Stimulated activated CD8-positive, alpha-beta memory T cell treated with anti-CD3 and anti-CD28 coated beads, Interleukin-2, amount 100 ng/mL, for 1 hour (primary cell): ENCODE data around the gene CHCHD3.

Experiments used
- DNase-seq, 2 donors: peaks; one replicate each; pipeline ENCODE4 v3.0.0-alpha.2; 2020; ENCODE audit warnings: low read depth in 2 of 2

CHCHD3 gene

GRCh38 chr7:133079296-133079695, 2.6 kb downstream of the CHCHD3 start:
- no peak for DNase-seq

GRCh38 chr7:133077394-133077793, 4.5 kb downstream of the CHCHD3 start:
- DNase-seq: no peak

GRCh38 chr7:133076142-133076541, 5.7 kb downstream of the CHCHD3 start:
- no peak for DNase-seq

GRCh38 chr7:133071506-133071905, 10.4 kb downstream of the CHCHD3 start:
- no peak for DNase-seq

GRCh38 chr7:133070562-133070961, 11.3 kb downstream of the CHCHD3 start:
- no peak for DNase-seq

GRCh38 chr7:133065301-133065700, 16.6 kb downstream of the CHCHD3 start:
- DNase-seq: no peak

GRCh38 chr7:133064082-133064820, 17.6 kb downstream of the CHCHD3 start:
- no peak for DNase-seq

GRCh38 chr7:133061792-133062191, 20.1 kb downstream of the CHCHD3 start:
- DNase-seq: no peak

- DNase-seq: no peak
Observed at GRCh38 chr7:133061357-133061756, 20.5 kb downstream of the CHCHD3 start.

GRCh38 chr7:133060004-133060403, 21.9 kb downstream of the CHCHD3 start:
- no peak for DNase-seq

GRCh38 chr7:133059263-133059662, 22.6 kb downstream of the CHCHD3 start:
- DNase-seq: no peak

GRCh38 chr7:133056370-133057238, 25.3 kb downstream of the CHCHD3 start:
- DNase-seq: no peak

GRCh38 chr7:133054162-133054840, 27.6 kb downstream of the CHCHD3 start:
- no peak for DNase-seq

- no peak for DNase-seq
Observed at GRCh38 chr7:133053321-133053891, 28.5 kb downstream of the CHCHD3 start.

GRCh38 chr7:133052826-133053225, 29.1 kb downstream of the CHCHD3 start:
- DNase-seq: no peak

- DNase-seq: no peak
Observed at GRCh38 chr7:133052401-133052756, 29.5 kb downstream of the CHCHD3 start.

- DNase-seq: no peak
Observed at GRCh38 chr7:133051719-133052400, 30.0 kb downstream of the CHCHD3 start.

- DNase-seq: no peak
Observed at GRCh38 chr7:133051066-133051465, 30.8 kb downstream of the CHCHD3 start.

- no peak for DNase-seq
Observed at GRCh38 chr7:133050200-133050995, 31.5 kb downstream of the CHCHD3 start.

GRCh38 chr7:133048589-133048988, 33.3 kb downstream of the CHCHD3 start:
- DNase-seq: no peak

GRCh38 chr7:133047321-133047720, 34.6 kb downstream of the CHCHD3 start:
- no peak for DNase-seq
